ENCODE measurements around the gene PNCK. TPM values are rescaled to one million over a fixed set of nuclear protein-coding genes. Genes with fewer than 3 reads are reported as not detected.
"Not testable (repeated sequence)": the region's sequence is repeated elsewhere in the genome, so short reads cannot be mapped to it uniquely, and the experiment has no call there.

The PNCK gene
- total RNA-seq, 1 experiment from 2014 or later: 26.8 TPM

DNA sequence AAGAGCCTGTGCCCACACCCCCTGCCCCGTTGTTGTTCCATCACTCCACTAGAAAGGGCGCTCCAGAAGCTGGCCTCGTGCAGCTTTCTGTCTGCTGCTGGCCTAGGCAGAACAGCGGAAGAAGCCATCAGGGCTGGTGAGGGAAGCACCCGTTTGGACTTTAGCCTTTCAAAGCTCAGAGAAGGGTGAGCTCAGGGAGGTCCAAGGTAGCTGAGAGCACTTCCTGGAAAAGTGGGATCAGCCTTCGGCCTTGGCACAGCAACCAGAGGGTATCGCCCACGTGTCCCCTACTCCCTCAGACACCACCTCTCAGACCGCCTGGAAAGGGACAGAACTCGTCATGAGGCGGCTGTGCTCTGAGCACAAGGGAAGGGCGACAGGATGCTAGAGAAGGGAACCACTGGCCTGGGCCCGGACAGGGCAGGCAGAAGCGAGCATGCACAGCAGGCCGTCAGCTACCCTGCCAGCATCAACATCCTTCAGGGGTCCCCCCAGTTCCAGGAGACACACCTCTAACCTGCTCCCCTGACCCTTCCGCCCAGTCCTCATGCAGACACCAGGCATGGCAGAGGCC is 25.7 kb upstream of the PNCK start:
- not testable (repeated sequence) for H2BK12ac ChIP-seq (ENCODE audit: insufficient read length, low read depth, low read length); H3K4me1 ChIP-seq (ENCODE audit: insufficient read depth, low read length); H3K56ac ChIP-seq (ENCODE audit: insufficient read length, low read depth, low read length); H2AFZ ChIP-seq (ENCODE audit: low read length); H2BK5ac ChIP-seq (ENCODE audit: insufficient read length, low read length); H2AK5ac ChIP-seq (ENCODE audit: insufficient read length, low read length); H3K79me2 ChIP-seq (ENCODE audit: insufficient read depth, low read length); H3K9ac ChIP-seq (ENCODE audit: extremely low read depth, insufficient read length, low read length); H3K27me3 ChIP-seq (ENCODE audit: insufficient read depth, low read length); H3K4me2 ChIP-seq (ENCODE audit: insufficient read depth, insufficient read length, low read length); H3K4me3 Mint-ChIP-seq; H4K8ac ChIP-seq (replicated peaks; ENCODE audit: insufficient read length, low read depth, low read length); DNase-seq; H3K27ac ChIP-seq (ENCODE audit: insufficient read length, low read depth, low read length); H4K20me1 ChIP-seq (ENCODE audit: control insufficient read depth, insufficient read depth, insufficient read length); H3T11ph ChIP-seq (ENCODE audit: low read length); H3K14ac ChIP-seq (ENCODE audit: insufficient read depth, low read length); H4K5ac ChIP-seq (ENCODE audit: insufficient read length, low read depth, low read length); H3K27me3 Mint-ChIP-seq (ENCODE audit: low read depth); H3K23me2 ChIP-seq (ENCODE audit: insufficient read length, low read depth, low read length, poor library complexity, severe bottlenecking); H2BK120ac ChIP-seq (ENCODE audit: low read depth, low read length, poor library complexity, severe bottlenecking); H2BK20ac ChIP-seq (ENCODE audit: low read depth, low read length, poor library complexity, severe bottlenecking); H3K9me3 ChIP-seq (ENCODE audit: control insufficient read depth, low read depth, low read length); H3K79me1 ChIP-seq (ENCODE audit: insufficient read depth, low read depth, low read length, poor library complexity, severe bottlenecking); H3K4ac ChIP-seq (ENCODE audit: low read depth, low read length); H3K23ac ChIP-seq (ENCODE audit: insufficient read length, low read depth, low read length); H3K4me1 Mint-ChIP-seq; H3K18ac ChIP-seq (ENCODE audit: insufficient read length, low read depth, low read length); H2BK15ac ChIP-seq (ENCODE audit: low read depth, low read length); H4K91ac ChIP-seq (ENCODE audit: insufficient read length, low read depth, low read length); H3K27ac Mint-ChIP-seq
- WGBS (ENCODE audit: extremely low coverage, insufficient read length, low lambda C conversion rate): no CpG with 5 or more reads among the region's 16 CpGs
- peaks cover 54 to 73% of the 10 kb centered on the region in 2 experiments for H3K9me3 Mint-ChIP-seq
- H3K36me3 Mint-ChIP-seq (ENCODE audit: insufficient read depth in 1 of 3, low read depth in 3 of 3): peaks cover 24 to 55% (median 42%) of the 10 kb centered on the region in 3 experiments
